Smooth muscle cell of the brain vasculature (primary cell): ENCODE results near the gene SDK2.

ENCODE experiments used
- DNase-seq: peaks from one replicate; pipeline ENCODE4 v3.0.0-alpha.2; 2012; ENCODE audit warnings: low read depth, low spot score

The SDK2 gene

GRCh38 chr17:73632513-73632912, 11.7 kb downstream of the SDK2 start:
- no peak for DNase-seq

GRCh38 chr17:73630965-73631595, 13.2 kb downstream of the SDK2 start:
- DNase-seq, result no peak

- no peak for DNase-seq
Observed at GRCh38 chr17:73630531-73630930, 13.7 kb downstream of the SDK2 start.

- DNase-seq, result no peak
Observed at GRCh38 chr17:73628642-73629552, 15.3 kb downstream of the SDK2 start.

- no peak for DNase-seq
Observed at GRCh38 chr17:73625991-73626673, 18.1 kb downstream of the SDK2 start.

GRCh38 chr17:73625006-73625405, 19.2 kb downstream of the SDK2 start:
- DNase-seq, result no peak

GRCh38 chr17:73624496-73624988, 19.7 kb downstream of the SDK2 start:
- no peak for DNase-seq

- DNase-seq, result no peak
Observed at GRCh38 chr17:73623818-73624217, 20.4 kb downstream of the SDK2 start.

- no peak for DNase-seq
Observed at GRCh38 chr17:73623247-73623646, 21.0 kb downstream of the SDK2 start.

GRCh38 chr17:73622381-73622780, 21.9 kb downstream of the SDK2 start:
- DNase-seq, result no peak

GRCh38 chr17:73621685-73622084, 22.6 kb downstream of the SDK2 start:
- no peak for DNase-seq

- DNase-seq, result no peak
Observed at GRCh38 chr17:73620414-73620813, 23.8 kb downstream of the SDK2 start.

- DNase-seq, result no peak
Observed at GRCh38 chr17:73617501-73617900, 26.7 kb downstream of the SDK2 start.

GRCh38 chr17:73616873-73617404, 27.3 kb downstream of the SDK2 start:
- no peak for DNase-seq

- no peak for DNase-seq
Observed at GRCh38 chr17:73616120-73616872, 27.9 kb downstream of the SDK2 start.

- DNase-seq, result no peak
Observed at GRCh38 chr17:73614256-73614655, 30.0 kb downstream of the SDK2 start.

GRCh38 chr17:73613271-73614233, 30.7 kb downstream of the SDK2 start:
- no peak for DNase-seq

GRCh38 chr17:73612031-73612472, 32.2 kb downstream of the SDK2 start:
- DNase-seq, result no peak

- DNase-seq, result no peak
Observed at GRCh38 chr17:73611630-73612029, 32.6 kb downstream of the SDK2 start.

GRCh38 chr17:73610331-73610911, 33.8 kb downstream of the SDK2 start:
- DNase-seq, result no peak
